ENCODE measurements around the gene OASL.

The OASL gene

GRCh38 chr12:120978296-120979219 is 60.5 kb downstream of the OASL start, which contains the start of gene HNF1A:
HNF1A (plus strand) TSS chr12:120978543; CDS start chr12:120978769, 226 bp downstream.
- H3K9me3 ChIP-seq (ENCODE audit: control insufficient read depth, insufficient read depth, low read depth, low read length): no peaks in the 10 kb centered on the region
- TF ChIP-seq SCRT1 (tag by site-specific recombination; IDR thresholded peaks at IDR 0.05; ENCODE audit: borderline replicate concordance) (no peak), ZNF214 (tag by site-specific recombination; IDR thresholded peaks at IDR 0.05; ENCODE audit: borderline replicate concordance) (no peak), OSR2 (tag by site-specific recombination; IDR thresholded peaks at IDR 0.05) (no peak), ZNF184 (tag by site-specific recombination; IDR thresholded peaks at IDR 0.05) (no peak), ZNF488 (tag by site-specific recombination; IDR thresholded peaks at IDR 0.05) (no peak), ZSCAN4 (tag by site-specific recombination; IDR thresholded peaks at IDR 0.05) (no peak), ZNF548 (tag by site-specific recombination; IDR thresholded peaks at IDR 0.05) (no peak), ZNF792 (tag by site-specific recombination; IDR thresholded peaks at IDR 0.05) (no peak), ZNF600 (tag by site-specific recombination; IDR thresholded peaks at IDR 0.05) (no peak), KLF17 (tag by site-specific recombination; IDR thresholded peaks at IDR 0.05) (no peak), SCRT2 (tag by site-specific recombination; IDR thresholded peaks at IDR 0.05) (no peak), ZNF174 (tag by site-specific recombination; IDR thresholded peaks at IDR 0.05) (no peak), WT1 (tag by site-specific recombination; IDR thresholded peaks at IDR 0.05) (no peak), ZNF549 (tag by site-specific recombination; IDR thresholded peaks at IDR 0.05) (no peak), TRIM28 (IDR thresholded peaks at IDR 0.05; ENCODE audit: borderline replicate concordance, low read length) (no peak)
- POLR2A ChIA-PET: interaction anchor here (0.6 kb wide), 1 partner anchor 99 kb away, joined by 3 read pairs; no protein-coding TSS in a partner anchor
- CTCF ChIA-PET: interaction anchor here (1.4 kb wide), 1 partner anchor 27 kb away, joined by 4 read pairs; no protein-coding TSS in a partner anchor
- no peaks in the 10 kb centered on the region for H3K36me3 ChIP-seq (ENCODE audit: control insufficient read depth in 2 of 2, insufficient read depth in 1 of 2, low read length in 2 of 2)
- no peaks in the 10 kb centered on the region for H3K4me1 ChIP-seq (ENCODE audit: control insufficient read depth, insufficient read depth, low read length)
- H3K27ac ChIP-seq (ENCODE audit: extremely low read depth, low read depth, low read length): no peak within 1 kb of the TSS
- H3K4me3 ChIP-seq (ENCODE audit: low read depth, low read length): no peak within 1 kb of the TSS

- POLR2A ChIA-PET: no interaction called here
- no peaks in the 10 kb centered on the region for H3K36me3 ChIP-seq (ENCODE audit: control insufficient read depth in 2 of 2, insufficient read depth in 1 of 2, low read length in 2 of 2)
- no peak for TF ChIP-seq ZNF639 (tag by site-specific recombination; IDR thresholded peaks at IDR 0.05)
- TF ChIP-seq ZNF354C (tag by site-specific recombination; IDR thresholded peaks at IDR 0.05; ENCODE audit: borderline replicate concordance, low read depth): no peak
- TF ChIP-seq ZBTB11 (tag by site-specific recombination; conservative IDR thresholded peaks at IDR 0.05; ENCODE audit: low read depth): no peak
- no peak for TF ChIP-seq ZNF776 (tag by site-specific recombination; IDR thresholded peaks at IDR 0.05; ENCODE audit: borderline replicate concordance)
- TF ChIP-seq ZNF449 (tag by site-specific recombination; IDR thresholded peaks at IDR 0.05): no peak
- TF ChIP-seq ZNF211 (tag by site-specific recombination; IDR thresholded peaks at IDR 0.05; ENCODE audit: low read depth): no peak
- no peak for TF ChIP-seq ZFP41 (tag by site-specific recombination; IDR thresholded peaks at IDR 0.05; ENCODE audit: borderline replicate concordance)
- TF ChIP-seq ZNF248 (tag by site-specific recombination; IDR thresholded peaks at IDR 0.05): no peak
Measured at GRCh38 chr12:120977531-120978295, 61.3 kb downstream of the OASL start.

More at GRCh38 chr12:120977531-120978295, 61.3 kb downstream of the OASL start:
- Histone ChIP-seq H3K4me3 (ENCODE audit: low read depth, low read length) (no peak overlapping the region), H3K9me3 (ENCODE audit: control insufficient read depth, insufficient read depth, low read depth, low read length) (no peaks in the 10 kb centered on the region), H3K4me1 (ENCODE audit: control insufficient read depth, insufficient read depth, low read length) (no peaks in the 10 kb centered on the region), H3K27ac (ENCODE audit: extremely low read depth, low read depth, low read length) (no peak overlapping the region)
- CTCF ChIA-PET: interaction anchor here (0.6 kb wide), 1 partner anchor 517 kb away, joined by 4 read pairs; no protein-coding TSS in a partner anchor

Data from HEK293 (cell line).